Breast epithelium (tissue), 3 donors: ENCODE data around the gene PITX2.

Experiments
- CTCF ChIP-seq, 3 donors: fragments of 450-650 bp; IDR thresholded peaks; one replicate each; pipeline ENCODE4 v1.5.1; 2016 to 2017; ENCODE audit warnings: antibody characterized with exemption in 3 of 3, mild to moderate bottlenecking in 3 of 3, moderate library complexity in 3 of 3
- POLR2A ChIP-seq: fragments of 450-650 bp; IDR thresholded peaks from one replicate; pipeline ENCODE4 v1.6.1; 2016; ENCODE audit warnings: antibody characterized with exemption, mild to moderate bottlenecking, moderate library complexity

GRCh38 chr4:110636171-110636679 is 13.3 kb upstream of the PITX2 start:
- TF ChIP-seq CTCF (IDR thresholded peaks at IDR 0.05) (no peak), POLR2A (no peak)
